ENCODE data around the gene HUWE1. TPM values are rescaled to one million over a fixed set of nuclear protein-coding genes. Genes with fewer than 3 reads are reported as not detected.

Gene HUWE1
- total and polyA plus RNA-seq, 2 experiments from 2014 or later: 61.2 to 225 TPM

DNA sequence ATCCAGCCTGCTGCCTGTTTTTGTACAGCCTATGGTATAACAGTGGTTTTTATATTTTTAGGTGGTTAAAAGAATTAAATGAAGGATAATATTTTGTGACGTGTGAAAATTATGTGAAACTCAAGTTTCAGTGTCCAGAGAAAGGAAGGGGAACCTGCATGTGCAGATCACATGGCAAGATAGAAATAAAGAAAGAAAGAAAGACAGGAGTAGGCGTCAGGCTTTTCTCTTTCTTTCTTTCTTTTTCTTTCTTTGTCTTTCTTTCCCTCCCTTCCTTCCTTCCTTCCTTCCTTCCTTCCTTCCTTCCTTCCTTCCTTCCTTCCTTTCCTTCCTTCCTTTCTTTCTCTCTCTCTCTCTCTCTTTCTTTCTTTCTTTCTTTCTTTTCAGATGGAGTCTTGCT is 42.0 kb upstream of the HUWE1 start (continued):
- TF ChIP-seq ZNF462 (CRISPR knock-in tag; IDR thresholded peaks at IDR 0.05) (no peak), POLR2AphosphoS5 (IDR thresholded peaks at IDR 0.05; ENCODE audit: low read depth) (no peak), CTCF (conservative IDR thresholded peaks at IDR 0.05; ENCODE audit: low read depth in 2 of 2) (no peak), EZH2 (IDR thresholded peaks at IDR 0.05; ENCODE audit: low read depth, unreplicated experiment) (no peak)
- TF ChIP-seq, protein P1, sequence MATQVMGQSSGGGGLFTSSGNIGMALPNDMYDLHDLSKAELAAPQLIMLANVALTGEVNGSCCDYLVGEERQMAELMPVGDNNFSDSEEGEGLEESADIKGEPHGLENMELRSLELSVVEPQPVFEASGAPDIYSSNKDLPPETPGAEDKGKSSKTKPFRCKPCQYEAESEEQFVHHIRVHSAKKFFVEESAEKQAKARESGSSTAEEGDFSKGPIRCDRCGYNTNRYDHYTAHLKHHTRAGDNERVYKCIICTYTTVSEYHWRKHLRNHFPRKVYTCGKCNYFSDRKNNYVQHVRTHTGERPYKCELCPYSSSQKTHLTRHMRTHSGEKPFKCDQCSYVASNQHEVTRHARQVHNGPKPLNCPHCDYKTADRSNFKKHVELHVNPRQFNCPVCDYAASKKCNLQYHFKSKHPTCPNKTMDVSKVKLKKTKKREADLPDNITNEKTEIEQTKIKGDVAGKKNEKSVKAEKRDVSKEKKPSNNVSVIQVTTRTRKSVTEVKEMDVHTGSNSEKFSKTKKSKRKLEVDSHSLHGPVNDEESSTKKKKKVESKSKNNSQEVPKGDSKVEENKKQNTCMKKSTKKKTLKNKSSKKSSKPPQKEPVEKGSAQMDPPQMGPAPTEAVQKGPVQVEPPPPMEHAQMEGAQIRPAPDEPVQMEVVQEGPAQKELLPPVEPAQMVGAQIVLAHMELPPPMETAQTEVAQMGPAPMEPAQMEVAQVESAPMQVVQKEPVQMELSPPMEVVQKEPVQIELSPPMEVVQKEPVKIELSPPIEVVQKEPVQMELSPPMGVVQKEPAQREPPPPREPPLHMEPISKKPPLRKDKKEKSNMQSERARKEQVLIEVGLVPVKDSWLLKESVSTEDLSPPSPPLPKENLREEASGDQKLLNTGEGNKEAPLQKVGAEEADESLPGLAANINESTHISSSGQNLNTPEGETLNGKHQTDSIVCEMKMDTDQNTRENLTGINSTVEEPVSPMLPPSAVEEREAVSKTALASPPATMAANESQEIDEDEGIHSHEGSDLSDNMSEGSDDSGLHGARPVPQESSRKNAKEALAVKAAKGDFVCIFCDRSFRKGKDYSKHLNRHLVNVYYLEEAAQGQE (IDR thresholded peaks at IDR 0.05; ENCODE audit: unreplicated experiment): no peak

Measured in GM23338 (cell line).